GM18861 (cell line): Measurements from ENCODE around the gene ZNF552.

Source experiments
- ATAC-seq: cut with Tn5 transposase; IDR thresholded peaks from one replicate; pipeline ENCODE4 v1.9.1; 2021; ENCODE audit not compliant: unreplicated experiment

Gene ZNF552

DNA sequence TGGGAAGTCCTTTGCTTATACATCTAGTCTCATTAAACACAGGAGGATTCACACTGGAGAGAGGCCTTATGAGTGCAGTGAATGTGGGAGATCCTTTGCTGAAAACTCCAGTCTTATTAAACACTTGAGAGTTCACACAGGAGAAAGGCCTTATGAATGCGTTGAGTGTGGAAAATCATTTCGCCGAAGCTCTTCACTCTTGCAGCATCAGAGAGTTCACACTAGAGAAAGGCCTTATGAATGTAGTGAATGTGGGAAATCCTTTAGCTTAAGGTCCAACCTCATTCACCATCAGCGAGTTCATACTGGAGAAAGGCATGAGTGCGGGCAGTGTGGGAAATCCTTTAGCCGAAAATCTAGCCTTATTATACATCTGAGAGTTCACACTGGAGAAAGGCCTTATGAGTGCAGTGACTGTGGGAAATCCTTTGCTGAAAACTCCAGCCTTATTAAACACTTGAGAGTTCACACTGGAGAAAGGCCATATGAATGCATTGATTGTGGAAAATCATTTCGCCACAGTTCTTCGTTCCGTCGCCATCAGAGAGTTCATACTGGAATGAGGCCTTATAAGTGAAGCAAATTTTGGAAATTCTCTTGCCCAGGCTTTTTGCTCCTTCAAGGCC lies 35.4 kb downstream of the ZNF552 start:
- ATAC-seq: no peak

- no peak for ATAC-seq
These were observed 36.4 kb downstream of the ZNF552 start for GRCh38 chr19:57778336-57778735.

- no peak for ATAC-seq
These were observed 37.9 kb downstream of the ZNF552 start for GRCh38 chr19:57776764-57777296.

- ATAC-seq: no peak
These were observed 41.2 kb downstream of the ZNF552 start for GRCh38 chr19:57773488-57773887.

DNA sequence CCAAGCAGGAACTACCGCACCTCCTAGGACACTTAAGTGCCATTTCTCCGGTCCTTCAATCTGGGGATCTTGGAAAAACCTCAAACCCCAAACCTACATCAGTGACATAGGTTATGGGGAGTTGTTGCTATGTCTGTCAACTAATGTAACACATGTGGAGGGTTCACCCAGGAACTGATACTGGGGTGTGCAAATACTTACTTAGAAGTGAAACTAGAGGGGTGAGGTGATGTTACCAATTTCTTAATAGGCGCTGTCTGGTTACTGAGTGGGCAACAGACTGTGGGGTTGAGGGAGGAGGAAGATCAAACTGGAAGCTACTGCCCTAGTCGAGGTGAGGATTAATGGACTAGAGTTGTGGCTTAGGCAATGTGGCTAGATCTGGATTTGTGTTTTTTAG lies 43.3 kb downstream of the ZNF552 start:
- ATAC-seq: no peak

- peak; percentile 98 for ATAC-seq
These were observed 45.2 kb downstream of the ZNF552 start, which contains the start of gene ZNF586 for GRCh38 chr19:57769345-57770131. Gene ZNF586, plus strand, starts transcription at chr19:57769676. Its CDS starts 167 bp downstream, at chr19:57769843.

DNA sequence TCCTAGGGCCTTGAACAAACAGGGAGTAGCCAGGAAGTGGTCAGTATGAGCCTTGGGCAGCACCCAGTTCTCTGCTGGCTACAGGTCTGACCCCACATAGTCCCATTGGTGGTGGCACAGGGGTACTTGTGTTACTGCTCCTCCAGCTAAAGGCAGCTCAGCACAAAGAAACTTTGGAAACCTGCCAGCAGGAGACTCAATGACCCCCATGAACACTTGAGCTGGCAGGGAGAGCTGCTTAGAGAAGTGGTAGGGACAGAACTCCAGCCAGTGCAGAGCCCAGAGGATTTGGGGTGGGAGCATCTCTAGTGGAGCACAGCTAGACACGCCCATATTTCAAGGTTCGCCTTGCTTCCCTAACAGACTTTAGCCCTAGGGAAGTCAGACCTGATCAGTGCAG lies 55.6 kb downstream of the ZNF552 start:
- ATAC-seq: no peak

GRCh38 chr19:57757941-57758340 lies 56.8 kb downstream of the ZNF552 start:
- no peak for ATAC-seq
